DOHH2 (cell line): ENCODE measurements around the gene GDNF.

Experiments used
- H3F3A ChIP-seq: fragments of 200-600 bp; sonication (generic), shearing (Covaris generic); 2 replicates; pipeline ENCODE4 v1.6.0; 2016; ENCODE audit warnings: antibody characterized with exemption, mild to moderate bottlenecking; ENCODE audit not compliant: control insufficient read depth, insufficient read depth
- H3K27ac ChIP-seq: fragments of 200-600 bp; sonication (generic); 2 replicates; pipeline ENCODE4 v1.5.1; 2014; ENCODE audit warnings: low read depth, mild to moderate bottlenecking, low read length, moderate library complexity
- H3K27me3 ChIP-seq: fragments of 200-600 bp; sonication (generic); 2 replicates; pipeline ENCODE4 v1.6.1; 2014; ENCODE audit warnings: mild to moderate bottlenecking, low read length, mixed read lengths; ENCODE audit not compliant: control insufficient read depth
- H3K36me3 ChIP-seq: fragments of 200-600 bp; sonication (generic); 2 replicates; pipeline ENCODE4 v1.6.1; 2014; ENCODE audit warnings: mild to moderate bottlenecking, low read length, moderate library complexity, mixed read lengths; ENCODE audit not compliant: control insufficient read depth
- H3K4me1 ChIP-seq: fragments of 200-600 bp; sonication (generic); 2 replicates; pipeline ENCODE4 v1.6.1; 2014; ENCODE audit warnings: mild to moderate bottlenecking, low read length, mixed read lengths; ENCODE audit not compliant: control insufficient read depth
- H3K4me2 ChIP-seq: fragments of 200-600 bp; sonication (generic); 2 replicates; pipeline ENCODE4 v1.6.0; 2014; ENCODE audit warnings: mild to moderate bottlenecking, low read length, moderate library complexity
- H3K4me3 ChIP-seq: fragments of 200-600 bp; sonication (generic); 2 replicates; pipeline ENCODE4 v1.5.1; 2014; ENCODE audit warnings: mild to moderate bottlenecking, low read length, mixed read lengths
- H3K79me2 ChIP-seq: fragments of 200-600 bp; sonication (generic); 2 replicates; pipeline ENCODE4 v1.6.1; 2014; ENCODE audit warnings: mild to moderate bottlenecking, low read length, mixed read lengths; ENCODE audit not compliant: control insufficient read depth
- H3K9me2 ChIP-seq: fragments of 200-600 bp; sonication (generic); replicated peaks from 2 replicates; pipeline ENCODE4 v1.6.1; 2014; ENCODE audit warnings: mild to moderate bottlenecking, low read length, mixed read lengths; ENCODE audit not compliant: control insufficient read depth
- H3K9me3 ChIP-seq: fragments of 200-600 bp; sonication (generic); 2 replicates; pipeline ENCODE4 v1.6.1; 2014; ENCODE audit warnings: antibody characterized with exemption, low read length, mixed read lengths; ENCODE audit not compliant: control insufficient read depth, insufficient read depth
- H4K20me1 ChIP-seq: fragments of 200-600 bp; sonication (generic); 2 replicates; pipeline ENCODE4 v1.6.0; 2014; ENCODE audit warnings: low read depth, mild to moderate bottlenecking, antibody characterized with exemption, low read length, moderate library complexity; ENCODE audit not compliant: control insufficient read depth, insufficient read depth
- CTCF ChIP-seq: fragments of 200-600 bp; sonication (generic); IDR thresholded peaks from one replicate; pipeline ENCODE4 v1.5.1; 2014; ENCODE audit warnings: antibody characterized with exemption, mild to moderate bottlenecking, low read depth, low read length; ENCODE audit not compliant: poor library complexity, severe bottlenecking
- EZH2phosphoT487 ChIP-seq: fragments of 200-600 bp; sonication (generic); IDR thresholded peaks from 2 replicates; pipeline ENCODE4 v1.6.1; 2017; ENCODE audit warnings: borderline replicate concordance, mild to moderate bottlenecking, antibody characterized with exemption, low read length, moderate library complexity, mixed read lengths

The GDNF gene

GRCh38 chr5:37841203-37841602 is 1.4 kb upstream of the GDNF start:
- H3K9me3 ChIP-seq: no peaks in the 10 kb centered on the region
- no peak overlapping the region for H3K4me2 ChIP-seq
- no peak for TF ChIP-seq EZH2phosphoT487
- TF ChIP-seq CTCF: no peak
- no peaks in the 10 kb centered on the region for H3F3A ChIP-seq
- H3K27me3 ChIP-seq: peaks cover 9% of the 10 kb centered on the region
- no peak overlapping the region for H3K27ac ChIP-seq
- no peaks in the 10 kb centered on the region for H3K79me2 ChIP-seq
- H3K36me3 ChIP-seq: no peaks in the 10 kb centered on the region
- peaks cover 4% of the 10 kb centered on the region for H3K4me1 ChIP-seq
- no peak overlapping the region for H3K4me3 ChIP-seq
- no peaks in the 10 kb centered on the region for H4K20me1 ChIP-seq
- no peaks in the 10 kb centered on the region for H3K9me2 ChIP-seq

DNA sequence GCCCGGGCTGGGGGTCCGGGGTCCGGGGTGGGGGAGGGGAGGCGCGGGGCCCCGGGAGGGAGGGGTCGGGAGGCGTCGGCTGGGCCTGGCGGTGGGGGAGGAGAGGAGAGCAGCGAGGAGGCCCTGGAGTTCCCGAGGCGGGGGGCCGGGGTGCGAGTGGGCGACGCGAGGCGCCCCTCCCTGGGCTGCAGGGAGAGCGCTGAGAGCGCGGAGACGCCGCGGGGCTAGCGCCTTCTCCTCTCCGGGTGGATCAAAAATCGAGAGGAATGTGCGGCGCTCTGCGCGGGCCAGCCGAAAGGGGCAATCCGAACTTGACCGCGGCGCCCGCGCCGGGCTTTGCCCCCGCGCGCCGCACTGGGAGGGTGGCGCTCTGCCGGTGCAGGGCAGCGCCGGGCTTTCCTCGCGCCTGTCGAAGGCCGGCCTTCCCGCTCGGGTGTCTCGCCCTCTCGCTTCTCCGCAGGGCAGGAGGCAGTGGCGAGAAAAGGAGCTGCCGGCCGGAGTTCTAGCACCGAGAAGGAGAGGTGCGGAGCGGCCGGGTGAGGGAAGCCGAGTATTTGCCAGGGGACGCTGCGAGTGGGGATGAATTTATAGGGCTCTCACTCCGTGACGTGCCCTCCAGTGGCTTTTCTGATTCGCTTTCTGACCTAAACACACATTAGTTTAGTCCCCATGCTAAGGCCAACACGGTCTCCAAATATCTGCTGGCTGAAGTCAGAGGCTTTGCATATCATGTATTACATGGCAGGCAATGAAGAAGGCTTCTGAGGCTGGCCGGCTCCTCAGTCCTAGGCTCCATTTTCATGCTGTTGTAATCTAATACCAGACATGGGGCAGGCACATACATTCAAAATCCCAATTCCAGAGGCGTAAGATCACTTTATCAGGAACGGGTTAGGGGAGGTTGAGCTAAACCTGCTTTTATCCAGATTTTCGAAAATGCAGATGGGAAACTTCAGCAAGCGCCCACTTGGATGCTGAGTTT is 503 bp upstream of the GDNF start:
- H3K27ac ChIP-seq: no peak overlapping the region
- no peaks in the 10 kb centered on the region for H4K20me1 ChIP-seq
- no peak overlapping the region for H3K4me3 ChIP-seq
- H3K4me1 ChIP-seq: peaks cover 4% of the 10 kb centered on the region
- no peaks in the 10 kb centered on the region for H3F3A ChIP-seq
- no peak for TF ChIP-seq EZH2phosphoT487
- no peak for TF ChIP-seq CTCF
- no peaks in the 10 kb centered on the region for H3K79me2 ChIP-seq
- no peaks in the 10 kb centered on the region for H3K36me3 ChIP-seq
- no peaks in the 10 kb centered on the region for H3K9me3 ChIP-seq
- no peaks in the 10 kb centered on the region for H3K9me2 ChIP-seq
- peaks cover 10% of the 10 kb centered on the region for H3K27me3 ChIP-seq
- no peak overlapping the region for H3K4me2 ChIP-seq

GRCh38 chr5:37838933-37839341 is 904 bp downstream of the GDNF start:
- no peak overlapping the region for H3K4me3 ChIP-seq
- peaks cover 14% of the 10 kb centered on the region for H3K27me3 ChIP-seq
- no peaks in the 10 kb centered on the region for H3F3A ChIP-seq
- H3K9me3 ChIP-seq: no peaks in the 10 kb centered on the region
- no peaks in the 10 kb centered on the region for H3K9me2 ChIP-seq
- H3K79me2 ChIP-seq: no peaks in the 10 kb centered on the region
- no peaks in the 10 kb centered on the region for H3K36me3 ChIP-seq
- TF ChIP-seq CTCF (no peak), EZH2phosphoT487 (no peak)
- H3K27ac ChIP-seq: no peak overlapping the region
- H3K4me1 ChIP-seq: peaks cover 4% of the 10 kb centered on the region
- no peak overlapping the region for H3K4me2 ChIP-seq
- H4K20me1 ChIP-seq: no peaks in the 10 kb centered on the region
